GM20431 (cell line): ENCODE data around the gene USP6NL.
"Not testable (repeated sequence)": the region's sequence is repeated elsewhere in the genome, so short reads cannot be mapped to it uniquely, and the experiment has no call there.

Source experiments
- in situ Hi-C: fragments of 300-500 bp; cut with MseI, MboI; formaldehyde crosslinking; loops from one replicate; pipeline ENCODE4 v1.15.0; 2020; ENCODE audit warnings: low sequenced_read_pairs; ENCODE audit not compliant: unreplicated experiment

USP6NL gene

DNA sequence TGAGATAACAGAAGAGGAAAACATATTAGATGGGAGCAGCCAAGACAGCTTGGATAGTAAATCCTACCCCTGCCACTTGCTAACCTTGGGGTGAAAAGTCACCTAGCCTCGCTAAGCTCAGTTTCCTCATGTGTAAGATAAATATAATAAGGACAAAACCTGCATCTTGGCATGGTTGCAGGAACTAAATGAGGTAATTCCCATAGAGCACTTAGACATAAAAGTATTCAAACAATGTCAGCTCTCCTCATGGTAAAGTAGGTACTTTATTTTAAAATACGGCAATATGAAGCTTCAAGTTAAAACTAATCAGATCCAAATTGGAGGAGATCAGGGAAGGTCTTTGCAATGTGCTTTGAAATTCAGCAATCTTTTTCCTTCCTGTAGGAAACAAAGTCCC lies 113.1 kb downstream of the USP6NL start:
- in situ Hi-C loops: no loop called here

DNA sequence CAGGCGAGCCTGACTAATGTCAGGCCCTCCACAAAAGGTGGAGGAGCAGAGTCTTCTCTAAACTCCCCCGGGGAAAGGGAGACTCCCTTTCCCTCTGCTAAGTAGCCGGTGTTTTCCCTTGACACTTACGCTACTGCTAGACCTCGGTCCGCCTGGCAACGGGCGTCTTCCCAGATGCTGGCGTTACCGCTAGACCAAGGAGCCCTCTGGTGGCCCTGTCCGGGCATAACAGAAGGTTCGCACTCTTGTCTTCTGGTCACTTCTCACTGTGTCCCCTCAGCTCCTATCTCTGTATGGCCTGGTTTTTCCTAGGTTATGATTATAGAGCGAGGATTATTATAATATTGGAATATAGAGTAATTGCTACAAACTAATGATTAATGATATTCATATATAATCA lies 116.5 kb downstream of the USP6NL start:
- in situ Hi-C loops: not testable (repeated sequence)

DNA sequence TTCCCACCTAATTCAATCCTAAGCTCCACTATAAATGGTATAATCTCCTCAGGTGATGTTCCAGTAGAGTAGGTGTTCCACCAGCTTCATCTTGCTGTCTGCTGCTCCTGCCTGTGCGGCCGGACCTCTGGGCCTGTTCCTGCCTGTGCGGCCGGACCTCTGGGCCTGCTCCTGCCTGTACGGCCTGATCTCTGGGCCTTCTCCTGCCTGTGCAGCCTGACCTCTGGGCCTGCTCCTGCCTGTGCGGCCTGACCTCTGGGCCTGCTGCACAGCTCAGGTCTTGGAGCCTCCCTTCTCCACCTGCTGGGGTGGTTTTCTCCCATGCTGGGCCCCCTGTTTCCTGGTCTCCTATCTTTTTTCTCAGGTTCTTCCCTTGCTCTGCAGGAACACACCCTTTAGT lies 117.8 kb downstream of the USP6NL start:
- in situ Hi-C loops: no loop called here

DNA sequence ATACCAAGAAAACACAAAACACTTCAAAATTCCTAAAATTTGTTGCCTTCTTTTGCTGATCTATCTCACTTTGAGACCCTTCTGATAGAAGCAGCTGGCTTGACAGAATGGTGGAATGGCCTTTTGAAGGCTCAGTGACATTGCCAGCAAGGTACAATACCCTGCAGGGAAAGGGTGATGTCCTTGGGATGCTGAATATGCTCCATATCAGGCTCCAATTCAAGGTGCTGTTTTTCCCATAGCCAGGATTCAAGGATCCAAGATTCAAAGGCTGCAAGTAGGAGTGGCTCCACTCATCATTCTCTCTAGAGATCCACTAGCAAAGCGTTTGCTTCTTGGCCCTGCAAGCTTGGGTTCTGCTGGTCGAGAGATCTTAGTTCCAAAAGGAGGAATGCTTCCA lies 120.4 kb downstream of the USP6NL start:
- in situ Hi-C loops: no loop called here

DNA sequence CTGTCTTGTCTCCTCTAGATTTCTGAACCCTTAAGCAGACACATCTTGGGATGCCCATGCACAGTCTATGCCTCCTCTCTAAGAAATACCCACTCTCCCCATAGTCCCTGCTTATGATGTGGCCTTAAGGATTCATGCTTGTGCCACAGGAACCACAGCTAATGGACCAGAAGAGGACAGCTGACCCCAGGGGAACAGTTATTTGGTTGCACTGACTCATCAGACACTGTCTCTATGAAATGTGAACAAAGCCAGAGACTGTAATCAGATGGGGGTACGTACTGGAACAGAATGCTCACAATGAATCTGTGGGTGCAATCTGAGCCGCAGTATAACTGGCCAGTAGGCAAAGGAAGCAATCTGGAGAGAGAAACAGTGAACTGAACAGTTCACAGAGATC lies 121.9 kb downstream of the USP6NL start:
- in situ Hi-C loops: no loop called here

DNA sequence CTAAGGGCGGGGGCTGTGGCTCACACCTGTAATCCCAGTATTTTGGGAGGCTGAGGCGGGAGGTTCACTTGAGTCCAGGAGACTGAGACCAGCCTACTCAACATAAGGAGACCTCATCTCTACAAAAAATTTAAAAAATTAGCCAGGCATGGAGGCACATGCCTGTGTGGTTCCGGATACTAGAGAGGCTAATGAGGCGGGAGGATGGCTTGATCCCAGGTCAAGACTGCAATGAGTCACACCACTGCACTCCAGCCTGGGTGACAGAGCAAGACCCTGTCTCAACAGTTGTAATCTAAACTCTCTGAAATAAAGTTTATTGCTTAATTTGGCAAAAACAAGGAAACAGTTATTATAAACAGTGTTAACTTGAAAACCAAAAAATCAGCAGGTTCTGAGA lies 123.3 kb downstream of the USP6NL start:
- in situ Hi-C loops: no loop called here

DNA sequence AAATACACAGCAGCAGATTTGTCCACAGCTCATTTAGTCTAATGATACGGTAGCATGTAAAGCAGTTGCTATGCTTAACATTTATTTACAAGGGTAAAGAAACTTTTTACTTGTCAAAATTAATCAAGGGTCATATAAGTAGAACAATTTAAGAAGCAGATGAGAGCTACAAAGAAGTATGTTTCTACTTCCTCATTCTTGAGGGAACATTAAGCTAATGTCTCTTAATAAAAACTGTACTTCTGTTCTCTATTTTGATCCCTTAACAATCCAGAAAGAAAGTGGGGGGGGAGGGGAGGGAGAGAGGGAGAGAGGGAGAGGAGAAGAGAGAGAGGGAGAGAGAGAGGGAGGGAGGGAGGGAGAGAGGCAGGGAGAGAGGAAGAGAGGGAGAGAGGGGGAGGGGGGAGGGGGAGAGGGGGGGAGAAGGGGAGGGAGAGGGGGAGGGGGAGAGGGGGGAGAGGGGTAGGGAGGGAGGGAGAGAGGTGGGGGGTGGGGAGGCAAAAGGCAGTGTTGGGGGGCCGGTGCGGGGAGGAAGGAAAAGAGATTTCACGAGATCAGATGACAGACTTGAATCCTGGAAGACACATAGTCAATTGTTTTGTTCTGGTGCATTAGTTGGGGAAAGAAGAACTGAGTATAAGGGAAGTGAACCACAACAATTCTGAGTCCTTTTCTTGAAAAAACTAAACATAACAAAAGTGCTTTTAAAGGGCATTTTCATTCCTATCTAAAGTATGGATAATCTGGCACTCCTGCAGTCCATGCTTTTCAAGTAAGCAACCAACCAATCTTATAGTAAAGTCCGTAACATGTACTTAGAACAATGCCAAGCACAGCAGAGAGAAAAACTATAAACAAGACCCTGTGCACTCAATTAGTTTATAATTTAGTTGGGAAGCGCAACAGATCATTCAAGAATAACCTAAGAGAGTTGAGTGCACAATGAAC lies 128.0 kb downstream of the USP6NL start:
- in situ Hi-C loops: no loop called here

DNA sequence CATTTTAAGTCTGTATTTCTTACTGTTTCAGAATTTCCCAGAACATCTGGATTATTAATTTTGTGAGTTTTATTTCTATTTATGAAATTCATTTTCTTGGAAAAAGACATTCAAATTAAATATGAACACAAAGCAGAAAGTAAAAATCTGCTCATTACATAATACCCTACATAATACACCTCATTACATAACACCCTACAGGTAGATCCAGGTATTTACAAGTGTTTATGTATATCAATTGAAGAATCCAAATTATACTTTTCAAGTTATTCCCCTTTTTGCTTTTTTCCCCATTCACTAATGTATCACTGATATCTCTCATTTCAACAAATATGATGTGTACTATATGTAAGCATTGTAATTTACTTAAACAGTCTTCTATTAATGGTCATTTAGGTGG lies 129.1 kb downstream of the USP6NL start:
- in situ Hi-C loops: no loop called here

DNA sequence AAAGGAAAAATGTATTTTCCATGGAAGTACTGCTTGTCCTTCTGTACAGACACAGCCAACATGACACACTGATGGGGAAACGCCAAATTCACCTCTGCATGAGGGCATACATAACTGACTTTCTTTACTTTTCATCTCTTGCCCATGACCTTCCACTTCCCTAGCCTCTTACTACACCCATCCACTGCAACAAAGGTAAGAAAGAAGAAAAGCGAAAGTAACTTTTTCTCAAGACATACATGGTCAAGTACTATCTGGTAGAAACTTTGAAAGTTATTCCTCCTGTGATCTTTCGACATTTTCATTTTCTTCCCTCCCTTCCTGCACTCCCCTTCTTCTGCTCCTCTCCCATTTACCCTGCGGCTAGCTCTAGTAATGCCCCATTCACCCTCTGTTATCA lies 130.8 kb downstream of the USP6NL start:
- in situ Hi-C loops: no loop called here

DNA sequence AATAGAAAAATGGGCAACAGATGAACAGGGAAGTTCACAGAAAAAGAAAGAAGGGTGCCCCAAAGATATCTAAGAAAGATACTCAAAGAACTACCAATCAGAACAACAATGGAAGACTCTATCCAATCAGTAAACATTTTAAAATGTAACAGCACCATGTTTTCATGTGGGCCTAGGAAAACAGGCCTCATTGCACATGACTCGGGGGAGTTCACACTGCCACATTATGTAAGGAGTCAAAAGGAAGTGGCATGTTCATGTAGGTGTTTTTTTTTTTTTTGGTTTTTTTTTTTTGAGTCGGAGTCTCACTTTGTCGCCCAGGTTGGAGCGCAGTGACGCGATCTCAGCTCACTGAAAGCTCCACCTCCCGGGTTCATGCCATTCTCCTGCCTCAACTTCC lies 132.2 kb downstream of the USP6NL start:
- in situ Hi-C loops: no loop called here

DNA sequence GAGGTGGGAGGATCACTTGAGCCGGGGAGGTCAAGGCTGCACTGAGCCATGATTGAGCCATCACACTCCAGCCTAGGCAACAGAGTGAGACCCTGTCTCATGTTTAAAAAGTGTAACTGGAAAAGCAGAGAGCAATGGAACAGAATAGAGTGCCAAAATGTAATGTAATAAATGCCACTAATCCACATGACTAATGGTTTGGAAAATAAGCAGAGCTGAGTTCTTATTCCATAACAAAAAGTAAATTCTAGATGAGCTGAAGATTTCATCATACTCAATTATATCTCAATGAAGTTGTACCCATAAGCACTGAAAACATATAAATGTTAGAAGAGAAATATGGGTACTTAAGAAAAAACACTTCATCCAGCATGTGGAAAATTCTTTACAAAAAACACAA lies 132.6 kb downstream of the USP6NL start:
- in situ Hi-C loops: no loop called here

DNA sequence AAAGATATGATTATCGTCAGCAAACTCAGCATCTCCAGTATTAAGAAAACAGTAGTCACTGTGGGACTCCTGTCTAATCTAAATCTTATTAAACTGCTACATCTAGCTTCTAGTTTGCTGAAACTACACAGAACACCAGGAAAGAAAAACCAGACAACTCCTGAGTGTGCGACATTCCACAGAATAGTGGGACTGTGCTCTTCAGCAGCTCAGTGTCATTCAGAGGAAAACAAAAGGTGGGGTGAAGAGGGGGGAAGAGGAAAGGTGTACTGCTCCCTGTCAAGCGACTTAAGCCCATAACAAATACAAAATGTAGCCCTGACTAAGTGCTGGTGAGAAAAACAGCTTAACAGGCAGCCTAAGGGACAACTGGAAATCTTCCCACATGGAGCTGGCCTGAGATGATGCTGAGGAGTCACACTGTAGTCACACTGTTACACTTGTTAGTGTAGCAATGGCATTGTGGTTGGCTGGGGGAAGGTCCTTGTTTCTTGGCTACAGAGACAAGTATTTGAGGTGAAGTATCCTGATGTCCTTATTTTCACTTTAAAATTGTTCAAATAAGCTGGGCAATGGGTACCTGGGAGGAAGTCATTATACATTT lies 135.5 kb downstream of the USP6NL start:
- in situ Hi-C loops: no loop called here

DNA sequence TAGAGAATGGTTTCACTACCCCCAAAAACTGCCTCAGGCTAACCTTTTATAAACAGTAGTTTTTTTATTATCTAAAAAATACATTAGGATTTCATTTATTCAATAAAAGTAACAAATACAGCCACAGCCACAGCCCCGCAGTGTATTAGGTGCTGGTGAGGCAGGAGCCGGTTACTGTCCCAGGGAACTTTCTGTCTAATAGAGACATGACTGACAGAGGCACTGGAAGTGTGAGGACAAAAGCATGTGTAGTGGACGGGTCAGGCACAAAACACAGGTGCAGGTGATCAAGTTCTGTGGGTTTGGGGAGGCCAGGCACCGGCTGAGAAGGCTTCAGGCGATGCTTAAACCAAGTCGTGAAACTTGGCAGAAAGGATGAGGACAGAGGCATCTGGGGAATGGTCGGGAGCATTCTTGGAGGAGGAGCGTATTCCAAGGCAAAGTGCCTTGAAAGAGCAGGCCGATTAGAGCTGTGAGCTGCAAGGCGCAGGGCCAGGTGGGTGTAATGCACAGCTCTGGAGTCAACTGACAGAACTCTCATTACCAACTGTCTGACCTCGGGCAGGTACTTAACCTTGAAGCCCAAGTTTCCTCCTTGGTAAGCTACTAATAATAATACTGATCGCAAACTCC lies 138.2 kb downstream of the USP6NL start:
- in situ Hi-C loops: no loop called here

DNA sequence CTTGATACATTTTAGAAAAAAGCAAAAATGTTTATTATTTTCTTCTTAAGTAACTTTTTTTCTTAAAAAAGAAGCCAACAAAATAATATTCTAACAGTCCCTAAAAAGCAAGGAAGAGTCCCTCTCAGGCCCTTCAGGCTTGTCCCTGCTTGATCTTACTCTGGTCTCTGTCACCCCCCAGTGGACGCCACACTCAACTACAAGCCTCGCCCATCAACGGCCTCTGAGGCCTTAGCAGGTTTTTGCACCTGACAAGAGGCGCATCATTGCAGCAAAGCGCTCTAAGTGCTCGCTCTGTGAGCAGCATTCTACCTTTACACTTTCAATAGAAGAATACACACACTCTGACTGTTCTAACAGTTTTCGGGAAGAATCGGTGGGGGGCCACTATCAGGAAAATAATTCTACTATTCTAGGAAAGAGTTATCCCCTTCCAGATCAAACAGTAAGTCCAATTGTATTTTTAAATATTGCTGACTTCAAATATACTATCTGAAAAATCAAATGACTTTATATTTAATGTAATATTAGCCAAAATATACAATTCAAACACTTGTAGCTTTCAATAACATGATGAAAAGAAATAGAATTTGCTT lies 139.2 kb downstream of the USP6NL start:
- in situ Hi-C loops: no loop called here

DNA sequence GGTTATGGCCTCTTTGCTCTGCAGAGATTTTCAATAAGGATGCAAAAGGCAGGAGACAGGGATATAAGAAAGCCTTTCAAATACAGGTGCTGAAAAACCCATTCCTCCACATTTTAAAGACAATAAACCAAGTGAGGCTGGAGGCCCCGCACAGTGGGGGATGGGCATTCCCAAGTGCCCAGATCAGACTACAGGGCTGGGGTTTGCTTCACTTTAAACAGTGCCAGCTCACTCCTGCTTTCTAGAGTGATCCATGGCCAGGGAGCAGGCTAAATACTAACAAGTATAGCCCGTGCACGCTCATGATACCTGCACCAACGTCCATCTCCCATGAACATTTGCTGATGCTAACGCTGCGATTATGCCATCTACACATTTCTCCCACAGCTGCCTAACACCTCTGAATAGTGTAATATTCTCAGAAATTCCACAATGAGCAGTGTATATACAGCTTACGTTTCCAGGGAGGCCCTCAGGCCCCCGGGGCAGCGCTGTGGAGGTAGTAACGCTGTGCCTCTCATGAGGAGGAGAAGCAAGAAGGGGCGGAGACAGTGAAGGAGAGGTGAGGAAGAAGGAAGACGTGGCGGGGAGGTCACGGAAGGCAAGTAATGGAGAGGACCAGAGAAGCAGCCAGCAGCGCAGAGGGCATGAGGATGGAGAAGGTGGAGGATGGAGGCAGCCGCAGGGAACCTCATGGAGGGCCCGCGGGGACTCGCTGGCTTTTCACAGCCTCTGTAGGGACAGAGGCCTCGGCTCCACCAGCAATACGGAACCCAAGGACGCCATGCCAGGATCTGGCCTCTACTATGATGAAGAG lies 141.7 kb downstream of the USP6NL start:
- in situ Hi-C loops: no loop called here

DNA sequence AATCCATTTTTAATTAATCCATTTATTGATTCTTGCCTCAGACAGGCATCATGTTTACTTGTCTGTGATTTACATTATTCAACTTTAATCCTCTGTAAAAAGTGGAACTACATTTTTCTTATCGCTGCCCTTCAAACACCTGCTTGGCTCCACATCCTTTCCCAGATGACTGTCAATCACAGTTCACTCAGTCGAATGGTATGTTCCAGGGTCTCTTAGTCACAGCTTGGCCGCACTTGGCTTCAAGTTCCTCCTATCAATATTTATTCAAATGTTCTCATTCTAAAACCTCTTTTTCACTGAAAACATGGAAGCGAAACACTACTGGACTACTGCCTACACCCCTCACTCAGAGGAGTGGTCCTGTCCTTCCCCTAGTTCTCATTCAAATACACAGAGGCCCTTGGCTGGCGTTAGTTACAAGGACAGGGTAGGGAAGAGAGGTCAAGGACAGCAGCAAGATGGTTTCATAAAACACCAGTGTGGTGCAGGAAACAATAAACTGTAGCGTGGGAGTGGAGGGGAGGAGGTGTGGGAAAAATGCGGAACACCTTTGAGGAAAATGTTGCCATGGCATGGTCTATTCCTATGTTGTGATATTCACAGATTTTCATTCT lies 143.2 kb downstream of the USP6NL start:
- in situ Hi-C loops: no loop called here

DNA sequence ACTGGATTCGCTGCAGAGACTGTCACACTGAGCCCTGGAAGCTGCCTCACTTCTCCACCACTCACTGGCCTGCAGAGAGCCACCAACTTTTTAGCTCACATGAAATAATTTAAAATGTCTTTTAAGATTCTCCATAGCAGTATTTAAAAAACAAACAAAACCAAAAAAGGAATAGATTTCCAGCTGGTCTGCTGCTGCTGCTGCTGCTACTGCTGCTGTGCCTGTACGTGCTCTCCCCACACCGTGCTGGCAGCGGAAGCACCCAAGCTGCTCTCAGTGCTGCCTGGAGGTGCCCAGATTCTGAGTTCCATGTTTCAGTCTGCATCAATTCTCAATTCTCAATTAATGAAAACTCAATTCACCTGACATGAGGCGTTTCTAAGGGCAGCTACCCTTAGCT lies 146.0 kb downstream of the USP6NL start:
- in situ Hi-C loops: no loop called here

DNA sequence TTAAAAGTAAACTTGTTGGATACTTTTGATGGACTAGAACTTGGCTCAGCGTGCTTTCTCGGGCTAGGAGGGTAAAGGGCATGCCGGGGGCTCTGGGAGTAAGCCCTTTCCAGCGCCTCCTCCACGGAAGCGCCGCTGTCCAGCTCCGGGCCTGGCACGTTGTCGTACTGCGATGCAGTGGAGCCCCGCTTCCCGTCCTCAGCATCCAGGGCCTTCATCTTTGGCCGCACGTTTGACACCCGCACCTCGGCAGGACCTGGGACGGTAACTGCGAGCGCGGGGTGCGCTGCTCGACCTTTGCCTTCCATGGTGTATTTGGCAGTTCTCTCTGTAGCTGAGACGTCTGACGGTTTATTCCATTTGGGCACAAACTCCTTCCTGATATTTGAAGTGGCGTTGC lies 148.3 kb downstream of the USP6NL start:
- in situ Hi-C loops: no loop called here

DNA sequence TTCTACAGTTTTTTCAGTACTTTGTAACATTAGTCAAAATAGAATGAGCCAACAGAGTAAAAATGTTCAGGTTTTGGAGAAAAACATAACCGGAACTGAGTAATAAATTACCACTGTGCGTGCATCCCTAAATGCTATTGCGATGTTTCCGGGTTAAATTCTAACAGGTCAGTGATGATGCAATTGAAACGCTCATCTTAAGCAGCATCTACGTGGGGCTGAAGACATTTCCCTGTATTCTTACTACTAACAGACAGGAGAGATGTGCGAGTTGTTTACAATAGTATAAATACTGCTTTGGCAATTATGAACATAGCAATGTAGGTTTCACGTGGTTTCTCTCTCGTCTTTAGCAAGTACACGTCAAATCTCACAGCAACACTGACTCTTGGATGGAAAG lies 149.4 kb downstream of the USP6NL start:
- in situ Hi-C loops: no loop called here

DNA sequence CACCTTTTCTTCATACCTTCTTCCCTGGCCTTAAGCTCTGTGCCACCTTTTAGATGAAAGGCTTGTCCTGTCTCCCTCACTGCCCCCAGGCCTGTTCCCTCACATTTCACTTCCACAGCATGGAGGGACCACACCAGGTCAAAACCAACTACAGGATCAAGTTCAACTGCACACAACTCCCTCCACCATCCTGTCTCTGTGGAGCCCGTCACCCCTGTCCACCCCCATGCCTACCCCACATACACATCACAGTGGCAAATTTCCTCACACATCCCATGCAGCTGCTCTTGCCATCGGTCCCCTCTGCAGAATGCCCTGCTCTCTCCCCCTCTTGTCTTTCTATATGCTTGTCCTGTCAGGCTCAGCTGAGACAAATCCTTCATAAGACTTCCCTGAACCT lies 154.1 kb downstream of the USP6NL start:
- in situ Hi-C loops: no loop called here
